A172 (cell line): ENCODE data around the gene TFCP2. TPM values are rescaled to one million over a fixed set of nuclear protein-coding genes. Genes with fewer than 3 reads are reported as not detected.
A peak's percentile ranks its signal among the peaks of the same experiment; 100 is the strongest.
"Not testable (repeated sequence)": the region's sequence is repeated elsewhere in the genome, so short reads cannot be mapped to it uniquely, and the experiment has no call there.

ENCODE experiments used
- DNase-seq: peaks from one replicate; pipeline ENCODE4 v3.0.0-alpha.2; 2015; ENCODE audit warnings: low spot score
- total RNA-seq: library from RNA; depleted of rRNA; stranded (reverse); fragments of >200 nt; shearing (Covaris generic); gene quantifications from 2 replicates; pipeline ENCODE4 v1.2.3, GENCODE V29; 2014; rRNA removed

The TFCP2 gene
- total RNA-seq, result 8.1 and 19.7 TPM in 2 replicates

DNA sequence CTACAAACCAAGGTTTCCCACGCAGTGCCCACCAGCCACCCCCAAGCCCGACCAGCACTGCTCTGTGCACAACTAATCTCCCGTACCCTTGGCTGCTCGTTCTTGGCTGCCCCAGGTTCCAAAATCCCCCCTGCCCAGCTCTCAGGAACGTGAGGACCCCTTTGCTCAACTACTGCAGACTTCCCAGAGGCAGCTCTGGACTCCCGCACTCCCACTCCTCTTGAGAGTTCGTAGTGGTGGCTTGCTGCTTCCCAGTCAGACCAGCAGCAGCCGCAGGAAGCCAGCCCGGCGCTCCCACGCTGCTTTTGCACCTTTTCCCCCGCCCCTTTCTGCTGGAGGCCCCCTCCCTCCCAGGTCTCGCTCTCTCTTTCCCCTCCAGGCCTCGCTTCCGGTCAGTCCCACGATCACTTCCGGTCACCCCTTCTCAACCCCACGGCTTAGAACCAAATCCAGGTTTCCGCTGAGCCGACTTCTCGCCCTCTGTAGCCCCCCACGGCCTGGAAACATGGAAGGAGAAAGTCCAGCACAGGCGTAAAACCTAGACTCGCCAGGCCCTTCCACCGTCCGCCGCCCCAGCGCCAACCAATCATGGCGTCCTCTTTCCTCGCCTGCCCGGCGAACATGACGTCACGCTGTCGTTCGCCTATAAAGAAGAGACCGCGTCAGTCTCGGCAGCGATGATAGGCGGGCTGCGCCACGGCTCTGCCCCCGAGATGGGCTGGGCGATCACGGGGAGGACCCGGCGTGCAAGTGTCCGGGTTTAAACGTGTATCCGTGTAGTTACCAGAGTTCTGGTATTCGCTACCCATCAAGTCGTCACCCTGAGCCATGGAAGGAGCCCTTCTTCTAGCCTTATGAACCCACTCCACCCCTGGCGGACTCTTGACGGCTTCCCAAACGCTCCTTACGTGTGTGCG, at the start of gene TFCP2:
TSS of gene TFCP2 (minus strand) at position 621 of the 917 bp plus-strand sequence. CDS start 713 bp downstream, outside the sequence.
- peak; percentile 89 for DNase-seq

GRCh38 chr12:51222461-51222860, 49.5 kb upstream of the TFCP2 start:
- no peak for DNase-seq

- not testable (repeated sequence) for DNase-seq
Measured at GRCh38 chr12:51219857-51220256, 46.9 kb upstream of the TFCP2 start.

- no peak for DNase-seq
Measured at GRCh38 chr12:51219322-51219721, 46.4 kb upstream of the TFCP2 start.

DNA sequence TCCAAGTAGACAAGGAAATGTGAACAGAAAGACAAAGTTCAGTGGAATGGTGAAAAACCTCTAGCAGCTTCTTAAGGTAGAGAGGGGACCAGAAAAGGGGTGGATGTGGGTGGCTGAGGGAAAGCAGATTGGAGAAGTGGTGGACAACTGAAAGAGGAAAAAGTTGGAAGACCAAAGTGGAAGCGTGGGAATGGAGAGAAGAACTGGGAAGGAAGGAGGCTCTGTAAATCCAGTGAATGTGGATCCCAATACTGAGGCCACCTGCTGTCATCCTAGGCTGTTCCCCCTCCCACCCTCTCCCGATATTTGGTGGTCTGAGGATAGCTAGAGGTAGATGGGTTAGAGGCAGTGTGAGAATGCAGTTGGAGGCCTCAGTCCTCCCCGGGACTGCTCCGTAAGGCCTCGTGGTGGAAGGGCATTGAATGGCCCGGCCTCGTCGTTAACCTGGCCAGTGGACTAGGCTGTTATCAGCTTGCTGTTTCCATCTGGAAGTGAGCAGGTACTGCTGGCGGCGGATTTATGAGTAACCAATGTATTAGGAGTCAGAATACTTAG, 45.7 kb upstream of the TFCP2 start:
- no peak for DNase-seq

- DNase-seq, result peak; percentile 49
Measured at GRCh38 chr12:51217968-51218606, 45.2 kb upstream of the TFCP2 start, which contains the start of gene POU6F1. POU6F1 (minus strand) TSS chr12:51218062; CDS start chr12:51206836, 11,226 bp downstream.

DNA sequence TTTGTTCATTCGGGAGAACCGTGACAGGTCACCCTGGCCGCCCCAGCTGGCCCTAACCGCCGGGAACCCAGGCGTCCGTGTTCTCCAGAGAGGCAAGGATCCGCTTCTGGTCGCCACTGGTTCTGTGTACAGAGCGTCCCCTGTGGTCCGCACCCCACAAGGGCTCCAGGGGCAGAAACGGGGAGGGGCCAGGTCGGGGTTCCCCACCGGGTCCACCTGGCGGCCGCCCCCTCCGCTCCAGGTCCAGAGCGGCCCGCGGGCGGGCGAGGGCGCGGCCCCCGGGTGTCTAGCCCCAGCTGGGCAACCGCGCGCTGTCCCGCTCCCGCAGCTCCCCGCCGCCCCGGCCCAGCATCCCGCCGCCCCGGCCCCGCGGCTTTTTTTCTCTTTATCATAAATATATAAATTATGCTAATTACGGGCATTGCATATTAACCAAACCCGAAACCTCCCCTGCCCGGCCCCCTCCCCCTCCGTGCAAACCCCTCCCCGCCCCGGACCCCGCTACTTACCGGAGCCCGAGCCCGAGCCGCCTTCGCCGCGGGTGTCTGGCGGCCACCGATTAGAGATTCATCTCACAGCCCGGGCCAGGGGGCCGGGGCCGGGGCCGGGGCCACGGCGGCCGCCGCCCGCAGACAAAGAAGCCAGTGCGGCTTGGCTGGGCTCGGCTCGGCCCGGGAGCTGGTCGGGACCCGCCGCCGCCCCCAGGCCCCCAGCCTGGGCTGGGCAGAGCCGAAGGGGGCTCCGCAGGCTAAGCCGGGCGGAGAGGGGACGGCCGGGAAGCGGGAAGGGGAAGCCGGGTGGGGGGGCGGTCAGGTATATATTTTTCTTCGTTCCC, 44.4 kb upstream of the TFCP2 start:
- no peak for DNase-seq

GRCh38 chr12:51216642-51217041, 43.7 kb upstream of the TFCP2 start:
- no peak for DNase-seq

DNA sequence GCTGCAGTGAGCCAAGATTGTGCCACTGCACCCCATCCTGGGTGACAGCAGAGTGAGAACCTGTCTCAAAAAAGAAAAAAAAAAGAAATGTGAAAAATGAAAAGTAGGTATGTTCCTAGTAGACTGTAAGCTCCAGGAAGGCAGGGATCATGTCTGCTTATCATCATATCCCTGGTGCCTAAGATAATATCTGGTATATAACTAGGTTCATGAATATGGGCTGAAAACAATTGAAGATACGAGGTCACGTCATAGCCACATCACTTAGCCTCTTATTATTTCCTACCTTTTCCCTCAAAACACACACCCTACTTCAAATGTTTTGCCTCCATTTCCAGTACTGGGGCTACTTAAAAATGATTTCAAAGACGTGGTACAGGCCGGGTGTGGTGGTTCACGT, 42.0 kb upstream of the TFCP2 start:
- no peak for DNase-seq

DNA sequence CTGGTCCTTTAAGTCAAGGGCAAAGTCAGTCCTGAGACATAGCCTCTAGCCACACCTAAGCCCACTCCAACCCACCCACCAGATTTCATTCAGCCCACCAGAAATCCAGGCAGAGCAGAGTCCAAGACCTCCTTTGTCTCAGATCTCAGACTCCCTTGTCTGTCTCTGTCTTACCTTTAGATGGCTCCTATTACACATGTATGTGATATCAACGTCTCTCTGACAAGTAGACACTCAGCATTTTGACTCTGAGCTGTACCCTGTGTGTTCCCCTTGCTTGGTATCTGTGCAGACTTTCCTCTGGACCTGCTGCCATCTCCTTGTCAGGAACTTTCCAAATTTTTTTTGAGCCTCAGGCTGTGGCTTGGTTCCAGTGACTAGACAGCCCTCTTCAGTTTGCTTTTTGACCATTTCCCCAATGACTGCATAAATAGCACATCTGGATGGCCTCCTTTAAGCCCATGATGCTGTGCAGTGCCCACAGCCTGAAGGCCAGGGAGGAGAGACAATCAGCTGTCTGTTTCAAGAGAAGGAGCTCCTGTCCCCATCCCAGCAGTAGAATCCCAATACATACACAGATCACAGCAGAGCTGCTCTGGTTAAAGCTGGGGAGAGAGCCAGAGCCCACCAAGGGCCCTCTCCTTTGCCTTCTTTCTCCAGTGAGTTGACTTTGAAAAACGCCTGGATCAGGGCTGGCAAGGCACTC, 37.9 kb upstream of the TFCP2 start:
- no peak for DNase-seq

DNA sequence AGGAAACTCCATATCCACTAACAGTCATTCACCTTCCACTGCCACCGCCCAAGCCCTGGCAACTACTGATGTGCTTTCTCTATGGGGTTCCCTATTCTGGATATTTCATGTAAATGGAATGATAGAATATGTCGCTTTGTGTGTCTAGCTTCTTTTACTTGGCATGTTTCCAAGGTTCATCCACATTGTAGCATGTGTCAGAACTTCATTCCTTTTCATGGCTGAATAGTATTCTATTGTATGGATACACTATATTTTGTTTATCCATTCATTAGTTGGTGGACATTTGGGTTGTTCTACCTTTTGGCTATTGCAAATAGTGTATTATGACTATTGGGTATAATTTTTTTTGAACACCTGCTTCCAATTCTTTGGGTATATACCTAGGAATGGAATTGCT, 36.3 kb upstream of the TFCP2 start:
- no peak for DNase-seq

- DNase-seq, result no peak
Measured at GRCh38 chr12:51208016-51208660, 35.2 kb upstream of the TFCP2 start.

DNA sequence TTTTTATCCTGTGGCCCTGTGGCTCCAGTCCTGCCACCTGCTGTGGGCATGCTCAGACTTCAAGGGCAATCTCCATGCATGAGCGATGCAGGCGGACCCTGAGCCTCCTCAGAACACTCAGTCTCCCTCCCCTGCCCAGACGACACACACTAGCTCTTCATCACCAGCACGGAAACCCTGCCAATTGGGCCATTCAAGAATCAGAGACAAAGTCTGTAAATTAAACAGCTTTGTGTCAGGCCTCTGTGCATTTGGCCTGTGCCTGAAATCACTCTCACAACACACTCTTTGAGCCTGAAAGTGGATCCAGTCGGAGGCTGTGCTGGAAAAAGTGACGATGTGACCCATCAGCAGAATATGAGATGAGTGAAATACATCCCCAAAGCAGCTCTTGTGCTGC, 32.4 kb upstream of the TFCP2 start:
- DNase-seq, result no peak

- no peak for DNase-seq
Measured at GRCh38 chr12:51202718-51203117, 29.8 kb upstream of the TFCP2 start.

DNA sequence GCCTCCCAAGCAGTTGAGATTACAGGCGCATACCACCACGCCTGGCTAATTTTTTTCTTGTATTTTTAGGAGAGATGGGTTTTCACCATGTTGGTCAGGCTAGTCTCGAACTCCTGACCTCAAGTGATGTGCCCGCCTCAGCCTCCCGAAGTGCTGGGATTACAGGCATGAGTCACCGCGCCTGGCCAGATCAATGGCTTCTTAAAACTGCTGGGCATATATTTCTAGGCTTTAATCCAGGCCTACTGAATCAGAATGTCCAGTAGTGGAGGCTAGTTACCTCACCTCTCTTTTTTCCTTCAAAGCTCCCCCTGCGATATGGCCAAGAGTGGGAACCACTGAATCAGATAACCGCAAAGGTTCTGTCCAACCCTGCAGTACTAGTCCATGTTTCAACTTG, 27.9 kb upstream of the TFCP2 start:
- DNase-seq, result no peak

- no peak for DNase-seq
Measured at GRCh38 chr12:51200156-51200555, 27.2 kb upstream of the TFCP2 start.

DNA sequence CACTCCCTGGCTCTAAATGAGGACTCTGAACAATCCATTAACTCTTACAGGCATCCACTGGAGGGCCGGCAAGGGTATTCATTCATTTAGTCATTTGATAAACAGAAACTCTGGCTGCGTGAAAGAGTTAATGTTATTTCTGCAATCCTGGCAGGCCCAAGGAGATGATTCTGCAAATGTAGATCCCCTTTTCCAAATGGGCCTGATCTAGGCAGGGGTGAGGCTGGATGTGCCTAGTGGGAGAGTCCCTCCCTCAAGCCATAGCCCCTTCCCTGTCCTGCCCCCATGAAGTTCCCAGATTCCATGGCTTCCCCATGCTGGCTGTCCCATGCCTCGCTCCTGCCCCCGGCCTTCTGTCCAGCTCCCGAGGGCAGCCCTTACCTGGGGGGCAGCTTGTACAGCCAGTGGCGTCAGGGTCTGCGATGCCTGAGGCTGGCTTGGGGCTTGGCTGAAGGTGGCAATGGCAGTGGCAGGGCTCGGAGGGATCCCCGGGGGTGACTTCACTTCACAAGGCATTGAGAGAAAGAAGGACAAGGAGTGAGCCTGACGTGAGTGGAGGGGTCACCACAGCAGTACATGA, 26.5 kb upstream of the TFCP2 start:
- DNase-seq, result no peak

- no peak for DNase-seq
Measured at GRCh38 chr12:51198568-51199365, 25.8 kb upstream of the TFCP2 start.
